OCI-LY3 (cell line): ENCODE results near the gene CFAP68.

Experiments
- H2AFZ ChIP-seq: fragments of 200-600, 300-600 bp; shearing (Covaris generic); 2 replicates; pipeline ENCODE4 v1.6.0; 2014; ENCODE audit warnings: antibody characterized with exemption, low read depth, low read length
- H3K27ac ChIP-seq: fragments of 200-600, 300-600 bp; sonication (generic); 2 replicates; pipeline ENCODE4 v1.5.1; 2014; ENCODE audit warnings: mild to moderate bottlenecking, low read length, moderate library complexity, mixed read lengths
- H3K27me3 ChIP-seq: fragments of 200-600, 300-600 bp; sonication (generic); 2 replicates; pipeline ENCODE4 v1.6.1; 2014; ENCODE audit warnings: low read depth, low read length, mixed read lengths
- H3K36me3 ChIP-seq: fragments of 200-600, 300-600 bp; sonication (generic); replicated peaks from 2 replicates; pipeline ENCODE3; 2014; ENCODE audit warnings: low read depth, low read length, mixed read lengths
- H3K4me1 ChIP-seq: fragments of 300-600, 200-600 bp; sonication (generic); 2 replicates; pipeline ENCODE4 v1.6.1; 2014; ENCODE audit warnings: low read length, mixed read lengths
- H3K4me2 ChIP-seq: fragments of 200-600, 300-600 bp; sonication (generic); 2 replicates; pipeline ENCODE4 v1.6.1; 2014; ENCODE audit warnings: low read length, mixed read lengths
- H3K4me3 ChIP-seq: fragments of 300-600, 200-600 bp; sonication (generic); 2 replicates; pipeline ENCODE4 v1.5.1; 2014; ENCODE audit warnings: antibody characterized with exemption, mild to moderate bottlenecking, low read length, moderate library complexity
- H3K79me2 ChIP-seq: fragments of 300-600, 200-600 bp; shearing (Covaris generic); 2 replicates; pipeline ENCODE4 v1.6.1; 2014; ENCODE audit warnings: mild to moderate bottlenecking, low read length, mixed read lengths
- H3K9ac ChIP-seq: fragments of 300-600, 200-600 bp; shearing (Covaris generic); 2 replicates; pipeline ENCODE4 v1.6.0; 2014; ENCODE audit warnings: mild to moderate bottlenecking, low read length, moderate library complexity
- H3K9me3 ChIP-seq: fragments of 200-600, 300-600 bp; shearing (Covaris generic); 2 replicates; pipeline ENCODE4 v1.6.1; 2014; ENCODE audit warnings: low read length, mixed read lengths; ENCODE audit not compliant: insufficient read depth
- H4K20me1 ChIP-seq: fragments of 200-600, 300-600 bp; sonication (generic); 2 replicates; pipeline ENCODE4 v1.6.1; 2016; ENCODE audit warnings: low read length, mixed read lengths; ENCODE audit not compliant: insufficient read depth
- CTCF ChIP-seq: fragments of 200-600, 300-600 bp; sonication (generic); IDR thresholded peaks from 2 replicates; pipeline ENCODE4 v1.5.1; 2014; ENCODE audit warnings: antibody characterized with exemption, low read length, low read depth
- EZH2phosphoT487 ChIP-seq: fragments of 200-600 bp; shearing (Covaris generic); IDR thresholded peaks from 2 replicates; pipeline ENCODE4 v1.6.1; 2018; ENCODE audit warnings: antibody characterized with exemption, mixed run types, low read depth

The CFAP68 gene

GRCh38 chr11:111878849-111879636 is at the start of gene CFAP68, which contains the start of gene FDXACB1:
TSS of gene CFAP68 (plus strand) at chr11:111879541. CDS start at chr11:111879561, 20 bp downstream.
TSS of gene FDXACB1 (minus strand) at chr11:111879165. CDS start at chr11:111879132, 33 bp downstream.
- Histone ChIP-seq H3K4me3 (peak within 1 kb of the TSS; percentile 86), H3K9ac (peak within 1 kb of the TSS; percentile 91)

GRCh38 chr11:111833524-111833923 is 45.8 kb upstream of the CFAP68 start:
- Histone ChIP-seq H3K36me3 (peaks cover 33% of the 10 kb centered on the region), H3K27me3 (no peaks in the 10 kb centered on the region), H3K27ac (0 out of 2 replicates have a peak overlapping the region, but pooled peaks have one; percentile 3), H3K4me2 (no peak overlapping the region), H2AFZ (no peak overlapping the region), H3K4me3 (no peak overlapping the region), H3K9me3 (no peaks in the 10 kb centered on the region), H3K4me1 (peaks cover 55% of the 10 kb centered on the region), H3K9ac (no peak overlapping the region), H4K20me1 (no peaks in the 10 kb centered on the region), H3K79me2 (no peaks in the 10 kb centered on the region)
- TF ChIP-seq CTCF (peak; percentile 53), EZH2phosphoT487 (no peak)

More at GRCh38 chr11:111878849-111879636, at the start of gene CFAP68, which contains the start of gene FDXACB1:
- H3K79me2 ChIP-seq = peaks cover 13% of the 10 kb centered on the region
- peak within 1 kb of the TSS; percentile 88 for H3K27ac ChIP-seq
- peaks cover 7% of the 10 kb centered on the region for H3K36me3 ChIP-seq
- no peaks in the 10 kb centered on the region for H4K20me1 ChIP-seq
- peaks cover 6% of the 10 kb centered on the region for H3K4me1 ChIP-seq
- H3K27me3 ChIP-seq = no peaks in the 10 kb centered on the region
- no peaks in the 10 kb centered on the region for H3K9me3 ChIP-seq
- H2AFZ ChIP-seq = peak within 1 kb of the TSS; percentile 96
- peak within 1 kb of the TSS; percentile 77 for H3K4me2 ChIP-seq
- peak; percentile 87 for TF ChIP-seq CTCF
- no peak for TF ChIP-seq EZH2phosphoT487

GRCh38 chr11:111834432-111835163 is 44.7 kb upstream of the CFAP68 start:
- Histone ChIP-seq H4K20me1 (no peaks in the 10 kb centered on the region), H3K9ac (no peak overlapping the region), H3K4me3 (no peak overlapping the region), H3K4me1 (peaks cover 45% of the 10 kb centered on the region), H3K36me3 (peaks cover 36% of the 10 kb centered on the region), H3K4me2 (no peak overlapping the region), H3K27me3 (no peaks in the 10 kb centered on the region), H3K27ac (no peak overlapping the region), H3K9me3 (no peaks in the 10 kb centered on the region), H2AFZ (no peak overlapping the region), H3K79me2 (no peaks in the 10 kb centered on the region)
- TF ChIP-seq EZH2phosphoT487 (no peak), CTCF (no peak)

- Histone ChIP-seq H3K9me3 (no peaks in the 10 kb centered on the region), H3K27ac (no peak overlapping the region), H3K4me2 (no peak overlapping the region), H3K4me3 (no peak overlapping the region), H3K4me1 (peaks cover 34% of the 10 kb centered on the region), H3K27me3 (no peaks in the 10 kb centered on the region), H3K9ac (no peak overlapping the region), H2AFZ (no peak overlapping the region), H4K20me1 (no peaks in the 10 kb centered on the region), H3K79me2 (no peaks in the 10 kb centered on the region), H3K36me3 (peaks cover 41% of the 10 kb centered on the region)
- TF ChIP-seq CTCF (no peak), EZH2phosphoT487 (no peak)
These were observed 43.7 kb upstream of the CFAP68 start for GRCh38 chr11:111835665-111836064.
